ENCODE measurements around the gene ATF6.
"Not testable (repeated sequence)": the region's sequence is repeated elsewhere in the genome, so short reads cannot be mapped to it uniquely, and the experiment has no call there.

DNA sequence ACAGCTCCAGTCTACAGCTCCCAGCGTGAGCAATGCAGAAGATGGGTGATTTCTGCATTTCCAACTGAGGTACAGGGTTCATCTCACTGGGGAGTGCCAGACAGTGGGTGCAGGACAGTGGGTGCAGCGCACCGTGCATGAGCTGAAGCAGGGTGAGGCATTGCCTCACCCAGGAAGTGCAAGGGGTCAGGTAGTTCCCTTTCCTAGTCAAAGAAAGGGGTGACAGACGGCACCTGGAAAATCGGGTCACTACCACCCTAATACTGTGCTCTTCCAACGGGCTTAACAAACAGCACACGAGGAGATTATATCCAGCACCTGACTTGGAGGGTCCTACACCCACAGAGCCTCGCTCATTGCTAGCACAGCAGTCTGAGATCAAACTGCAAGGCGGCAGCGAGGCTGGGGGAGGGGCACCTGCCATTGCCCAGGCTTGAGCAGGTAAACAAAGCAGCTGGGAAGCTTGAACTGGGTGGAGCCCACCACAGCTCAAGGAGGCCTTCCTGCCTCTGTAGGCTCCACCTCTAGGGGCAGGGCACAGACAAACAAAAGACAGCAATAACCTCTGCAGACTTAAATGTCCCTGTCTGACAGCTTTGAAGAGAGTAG is 66.3 kb downstream of the ATF6 start:
- TF ChIP-seq SPI1, TAF1, POLR2AphosphoS5, POLR2A (IDR thresholded peaks at IDR 0.05; ENCODE audit: low read depth, low read length): not testable (repeated sequence)

Data from GM12891 (cell line).